ENCODE measurements around the gene GSAP. TPM values are rescaled to one million over a fixed set of nuclear protein-coding genes. Genes with fewer than 3 reads are reported as not detected.

The GSAP gene
- total RNA-seq, 1 donor from 2014 or later: 2.1 TPM

GRCh38 chr7:77360104-77360503 is 56.0 kb downstream of the GSAP start:
- H3K27me3 Mint-ChIP-seq (ENCODE audit: low read depth): no peaks in the 10 kb centered on the region
- no peak overlapping the region for H3K4me3 Mint-ChIP-seq
- no peaks in the 10 kb centered on the region for H3K36me3 Mint-ChIP-seq (ENCODE audit: low read depth)
- H3K4me1 Mint-ChIP-seq: no peaks in the 10 kb centered on the region
- no peaks in the 10 kb centered on the region for H3K9me3 Mint-ChIP-seq
- DNase-seq (ENCODE audit: low read depth, low spot score): no peak
- H3K27ac Mint-ChIP-seq (ENCODE audit: unreplicated experiment): no peak overlapping the region
- no peak for TF ChIP-seq CTCF (conservative IDR thresholded peaks at IDR 0.05)

- Mint-ChIP-seq H3K27me3 (ENCODE audit: low read depth) (no peaks in the 10 kb centered on the region), H3K27ac (ENCODE audit: unreplicated experiment) (no peak overlapping the region), H3K4me3 (no peak overlapping the region), H3K4me1 (no peaks in the 10 kb centered on the region), H3K36me3 (ENCODE audit: low read depth) (no peaks in the 10 kb centered on the region), H3K9me3 (no peaks in the 10 kb centered on the region)
- no peak for TF ChIP-seq CTCF (conservative IDR thresholded peaks at IDR 0.05)
- no peak for DNase-seq (ENCODE audit: low read depth, low spot score)
These were observed 56.5 kb downstream of the GSAP start for GRCh38 chr7:77359599-77359998.

- no peaks in the 10 kb centered on the region for H3K36me3 Mint-ChIP-seq (ENCODE audit: low read depth)
These were observed 61.2 kb downstream of the GSAP start for GRCh38 chr7:77354914-77355313.

GRCh38 chr7:77354484-77354883 is 61.7 kb downstream of the GSAP start:
- Mint-ChIP-seq H3K27ac (ENCODE audit: unreplicated experiment) (no peak overlapping the region), H3K27me3 (ENCODE audit: low read depth) (no peaks in the 10 kb centered on the region), H3K4me3 (no peak overlapping the region)

More at GRCh38 chr7:77354914-77355313, 61.2 kb downstream of the GSAP start:
- no peak for TF ChIP-seq CTCF (conservative IDR thresholded peaks at IDR 0.05)
- no peak for DNase-seq (ENCODE audit: low read depth, low spot score)
- Mint-ChIP-seq H3K27ac (ENCODE audit: unreplicated experiment) (no peak overlapping the region), H3K9me3 (no peaks in the 10 kb centered on the region), H3K4me3 (no peak overlapping the region), H3K4me1 (peaks cover 22% of the 10 kb centered on the region), H3K27me3 (ENCODE audit: low read depth) (no peaks in the 10 kb centered on the region)

GRCh38 chr7:77353911-77354310 is 62.2 kb downstream of the GSAP start:
- Mint-ChIP-seq H3K27me3 (ENCODE audit: low read depth) (no peaks in the 10 kb centered on the region), H3K9me3 (no peaks in the 10 kb centered on the region), H3K4me1 (peaks cover 26% of the 10 kb centered on the region), H3K27ac (ENCODE audit: unreplicated experiment) (no peak overlapping the region), H3K36me3 (ENCODE audit: low read depth) (no peaks in the 10 kb centered on the region), H3K4me3 (no peak overlapping the region)
- DNase-seq (ENCODE audit: low read depth, low spot score): no peak
- no peak for TF ChIP-seq CTCF (conservative IDR thresholded peaks at IDR 0.05)

More at GRCh38 chr7:77354484-77354883, 61.7 kb downstream of the GSAP start:
- Mint-ChIP-seq H3K9me3 (no peaks in the 10 kb centered on the region), H3K36me3 (ENCODE audit: low read depth) (no peaks in the 10 kb centered on the region), H3K4me1 (peaks cover 22% of the 10 kb centered on the region)
- no peak for DNase-seq (ENCODE audit: low read depth, low spot score)
- no peak for TF ChIP-seq CTCF (conservative IDR thresholded peaks at IDR 0.05)

- no peak for DNase-seq (ENCODE audit: low read depth, low spot score)
- H3K27me3 Mint-ChIP-seq (ENCODE audit: low read depth): no peaks in the 10 kb centered on the region
- H3K4me3 Mint-ChIP-seq: no peak overlapping the region
- H3K9me3 Mint-ChIP-seq: no peaks in the 10 kb centered on the region
- H3K4me1 Mint-ChIP-seq: peaks cover 30% of the 10 kb centered on the region
- TF ChIP-seq CTCF (conservative IDR thresholded peaks at IDR 0.05): no peak
- no peaks in the 10 kb centered on the region for H3K36me3 Mint-ChIP-seq (ENCODE audit: low read depth)
- H3K27ac Mint-ChIP-seq (ENCODE audit: unreplicated experiment): no peak overlapping the region
These were observed 62.8 kb downstream of the GSAP start for GRCh38 chr7:77353407-77353721.

Measured in neural crest cell (in vitro differentiated cells).